K562 (cell line): ENCODE results near the gene BRCC3. TPM values are rescaled to one million over a fixed set of nuclear protein-coding genes. Genes with fewer than 3 reads are reported as not detected.

ENCODE experiments used
- GABPB2 ChIP-seq: fragments of 250-450 bp; sonication (Bioruptor Pico); conservative IDR thresholded peaks from 2 replicates; pipeline ENCODE4 v1.5.1; 2021; ENCODE audit warnings: mild to moderate bottlenecking
- HDAC2 ChIP-seq: fragments of 450-650 bp; IDR thresholded peaks from 2 replicates; pipeline ENCODE4 v1.6.1; 2016; ENCODE audit warnings: mild to moderate bottlenecking
- SIN3A ChIP-seq, 2 experiments: fragments of 150-350 bp in 1 of 2; IDR thresholded peaks; 2 replicates each; pipeline ENCODE4 v1.6.1; 2011 to 2016; ENCODE audit warnings: borderline replicate concordance in 2 of 2, low read depth in 2 of 2, low read length in 2 of 2, mild to moderate bottlenecking in 2 of 2, moderate library complexity in 2 of 2; ENCODE audit not compliant: control insufficient read depth in 1 of 2
- polyA plus RNA-seq, 8 experiments: library from polyadenylated mRNA; depleted of rRNA in 4 of 8; stranded (reverse) in 5 of 8; unstranded in 3 of 8; fragments of >200 nt; fragmentation: Nextera tagmentation in 2 of 8; fragmentation: Illumina TruSeq in 1 of 8; extraction: Ambion mirVana in 2 of 8; extraction: Trizol in 1 of 8; gene quantifications; 2 replicates each; pipeline versions ENCODE4 v1.2.1 to v1.2.3, GENCODE V29; 2011 to 2014; ENCODE audit warnings: inconsistent platforms in 1 of 8, missing spikeins in 1 of 8
- total RNA-seq, 7 experiments: library from RNA; depleted of rRNA in 6 of 7; stranded (reverse); fragments of >200 nt in 6 of 7; fragmentation: Illumina TruSeq in 2 of 7; extraction: Trizol in 2 of 7; gene quantifications; 2 replicates each; pipeline versions ENCODE4 v1.2.1 to v1.2.3, GENCODE V29; 2011 to 2021; ENCODE audit warnings: low replicate concordance in 1 of 7
- TF ChIP-seq, protein P1 (sequence below), 2 experiments: fragments of 450-650 bp; conservative IDR thresholded peaks; 2 replicates each; pipeline ENCODE4 v1.6.1; 2017; ENCODE audit warnings: mild to moderate bottlenecking in 2 of 2, moderate library complexity in 2 of 2
- TF ChIP-seq, protein P2 (sequence below): fragments of 450-650 bp; IDR thresholded peaks from 2 replicates; pipeline ENCODE4 v1.6.1; 2016; ENCODE audit warnings: borderline replicate concordance
- TF ChIP-seq, protein P3 (sequence below), 2 experiments: fragments of 450-650 bp; IDR thresholded peaks; 2 replicates each; pipeline ENCODE4 v1.6.1; 2016
- TF ChIP-seq, protein P4 (sequence below): fragments of 250-450 bp; sonication (Bioruptor Pico); IDR thresholded peaks from 2 replicates; pipeline ENCODE4 v1.4.0; 2020; ENCODE audit warnings: mild to moderate bottlenecking
- TF ChIP-seq, protein P5 (sequence below): sonication (generic); formaldehyde crosslinking; IDR thresholded peaks from 2 replicates; pipeline ENCODE4 v1.8.0; 2022; ENCODE audit warnings: missing genetic modification reagents, mild to moderate bottlenecking, moderate library complexity, borderline replicate concordance

Gene BRCC3
- total and polyA plus RNA-seq, 9 of the 15 experiments (the other 6 are each of a cell fraction or from before 2014, with no cell fraction given), result 9.6 to 44.8 (median 26.7) TPM

DNA sequence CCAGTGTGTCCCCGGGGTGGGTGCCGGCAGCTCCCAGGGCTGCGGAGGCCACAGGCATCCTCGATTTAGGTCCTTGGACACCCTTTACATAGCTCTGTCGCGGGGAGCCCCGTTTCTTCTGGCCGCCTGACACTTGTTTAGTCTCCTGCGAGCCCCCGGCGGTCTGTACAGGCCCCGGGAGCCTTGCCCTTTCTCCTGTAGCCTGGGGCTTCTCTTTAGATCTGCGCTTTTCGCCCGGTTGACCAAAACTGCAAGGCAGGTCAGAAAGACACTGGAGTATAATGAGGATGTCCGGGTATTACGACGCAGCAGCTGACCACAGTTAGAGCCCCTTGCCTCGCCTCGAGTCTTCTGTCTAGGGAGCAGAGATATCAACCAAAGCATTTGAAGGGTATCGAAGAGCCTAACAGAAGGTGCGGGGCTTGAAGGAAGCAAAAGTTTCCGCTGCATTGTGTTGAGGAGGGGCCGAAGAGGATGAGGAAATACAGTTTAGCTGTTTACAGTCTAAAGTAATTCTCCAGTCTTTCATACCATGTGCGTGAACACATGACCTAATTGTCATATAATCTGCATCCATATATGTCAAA lies 479 bp downstream of the BRCC3 start (continued):
- TF ChIP-seq, protein P1, sequence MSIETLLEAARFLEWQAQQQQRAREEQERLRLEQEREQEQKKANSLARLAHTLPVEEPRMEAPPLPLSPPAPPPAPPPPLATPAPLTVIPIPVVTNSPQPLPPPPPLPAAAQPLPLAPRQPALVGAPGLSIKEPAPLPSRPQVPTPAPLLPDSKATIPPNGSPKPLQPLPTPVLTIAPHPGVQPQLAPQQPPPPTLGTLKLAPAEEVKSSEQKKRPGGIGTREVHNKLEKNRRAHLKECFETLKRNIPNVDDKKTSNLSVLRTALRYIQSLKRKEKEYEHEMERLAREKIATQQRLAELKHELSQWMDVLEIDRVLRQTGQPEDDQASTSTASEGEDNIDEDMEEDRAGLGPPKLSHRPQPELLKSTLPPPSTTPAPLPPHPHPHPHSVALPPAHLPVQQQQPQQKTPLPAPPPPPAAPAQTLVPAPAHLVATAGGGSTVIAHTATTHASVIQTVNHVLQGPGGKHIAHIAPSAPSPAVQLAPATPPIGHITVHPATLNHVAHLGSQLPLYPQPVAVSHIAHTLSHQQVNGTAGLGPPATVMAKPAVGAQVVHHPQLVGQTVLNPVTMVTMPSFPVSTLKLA (conservative IDR thresholded peaks at IDR 0.05), result peak in 1 of 2 experiments; percentile 20; a peak in 1 of 4 replicates
- 0 out of 2 replicates have a peak, but pooled peaks have one; percentile 10 for TF ChIP-seq HDAC2
- TF ChIP-seq, protein P2, sequence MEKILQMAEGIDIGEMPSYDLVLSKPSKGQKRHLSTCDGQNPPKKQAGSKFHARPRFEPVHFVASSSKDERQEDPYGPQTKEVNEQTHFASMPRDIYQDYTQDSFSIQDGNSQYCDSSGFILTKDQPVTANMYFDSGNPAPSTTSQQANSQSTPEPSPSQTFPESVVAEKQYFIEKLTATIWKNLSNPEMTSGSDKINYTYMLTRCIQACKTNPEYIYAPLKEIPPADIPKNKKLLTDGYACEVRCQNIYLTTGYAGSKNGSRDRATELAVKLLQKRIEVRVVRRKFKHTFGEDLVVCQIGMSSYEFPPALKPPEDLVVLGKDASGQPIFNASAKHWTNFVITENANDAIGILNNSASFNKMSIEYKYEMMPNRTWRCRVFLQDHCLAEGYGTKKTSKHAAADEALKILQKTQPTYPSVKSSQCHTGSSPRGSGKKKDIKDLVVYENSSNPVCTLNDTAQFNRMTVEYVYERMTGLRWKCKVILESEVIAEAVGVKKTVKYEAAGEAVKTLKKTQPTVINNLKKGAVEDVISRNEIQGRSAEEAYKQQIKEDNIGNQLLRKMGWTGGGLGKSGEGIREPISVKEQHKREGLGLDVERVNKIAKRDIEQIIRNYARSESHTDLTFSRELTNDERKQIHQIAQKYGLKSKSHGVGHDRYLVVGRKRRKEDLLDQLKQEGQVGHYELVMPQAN, result peak; percentile 7; the same call in 1 of the 2 replicates
- TF ChIP-seq, protein P3, sequence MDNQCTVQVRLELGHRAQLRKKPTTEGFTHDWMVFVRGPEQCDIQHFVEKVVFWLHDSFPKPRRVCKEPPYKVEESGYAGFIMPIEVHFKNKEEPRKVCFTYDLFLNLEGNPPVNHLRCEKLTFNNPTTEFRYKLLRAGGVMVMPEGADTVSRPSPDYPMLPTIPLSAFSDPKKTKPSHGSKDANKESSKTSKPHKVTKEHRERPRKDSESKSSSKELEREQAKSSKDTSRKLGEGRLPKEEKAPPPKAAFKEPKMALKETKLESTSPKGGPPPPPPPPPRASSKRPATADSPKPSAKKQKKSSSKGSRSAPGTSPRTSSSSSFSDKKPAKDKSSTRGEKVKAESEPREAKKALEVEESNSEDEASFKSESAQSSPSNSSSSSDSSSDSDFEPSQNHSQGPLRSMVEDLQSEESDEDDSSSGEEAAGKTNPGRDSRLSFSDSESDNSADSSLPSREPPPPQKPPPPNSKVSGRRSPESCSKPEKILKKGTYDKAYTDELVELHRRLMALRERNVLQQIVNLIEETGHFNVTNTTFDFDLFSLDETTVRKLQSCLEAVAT (IDR thresholded peaks at IDR 0.05), result 0 out of 4 replicates have a peak, but pooled peaks of 1 of the 2 experiments have one; percentile 2
- TF ChIP-seq, protein P4, sequence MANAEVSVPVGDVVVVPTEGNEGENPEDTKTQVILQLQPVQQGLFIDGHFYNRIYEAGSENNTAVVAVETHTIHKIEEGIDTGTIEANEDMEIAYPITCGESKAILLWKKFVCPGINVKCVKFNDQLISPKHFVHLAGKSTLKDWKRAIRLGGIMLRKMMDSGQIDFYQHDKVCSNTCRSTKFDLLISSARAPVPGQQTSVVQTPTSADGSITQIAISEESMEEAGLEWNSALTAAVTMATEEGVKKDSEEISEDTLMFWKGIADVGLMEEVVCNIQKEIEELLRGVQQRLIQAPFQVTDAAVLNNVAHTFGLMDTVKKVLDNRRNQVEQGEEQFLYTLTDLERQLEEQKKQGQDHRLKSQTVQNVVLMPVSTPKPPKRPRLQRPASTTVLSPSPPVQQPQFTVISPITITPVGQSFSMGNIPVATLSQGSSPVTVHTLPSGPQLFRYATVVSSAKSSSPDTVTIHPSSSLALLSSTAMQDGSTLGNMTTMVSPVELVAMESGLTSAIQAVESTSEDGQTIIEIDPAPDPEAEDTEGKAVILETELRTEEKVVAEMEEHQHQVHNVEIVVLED (CRISPR knock-in tag), result no peak
- TF ChIP-seq, protein P5, sequence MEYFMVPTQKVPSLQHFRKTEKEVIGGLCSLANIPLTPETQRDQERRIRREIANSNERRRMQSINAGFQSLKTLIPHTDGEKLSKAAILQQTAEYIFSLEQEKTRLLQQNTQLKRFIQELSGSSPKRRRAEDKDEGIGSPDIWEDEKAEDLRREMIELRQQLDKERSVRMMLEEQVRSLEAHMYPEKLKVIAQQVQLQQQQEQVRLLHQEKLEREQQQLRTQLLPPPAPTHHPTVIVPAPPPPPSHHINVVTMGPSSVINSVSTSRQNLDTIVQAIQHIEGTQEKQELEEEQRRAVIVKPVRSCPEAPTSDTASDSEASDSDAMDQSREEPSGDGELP (CRISPR knock-in tag), result peak; percentile 24; the same call in 1 of the 2 replicates
- TF ChIP-seq SIN3A (IDR thresholded peaks at IDR 0.05; ENCODE audit: borderline replicate concordance in 2 of 2, control insufficient read depth in 1 of 2, low read depth in 2 of 2, low read length in 2 of 2), result 0 out of 4 replicates have a peak, but pooled peaks of 1 of the 2 experiments have one; percentile 4
- TF ChIP-seq GABPB2 (CRISPR knock-in tag), result no peak
